ENCODE results near the gene DNAJC17. TPM values are rescaled to one million over a fixed set of nuclear protein-coding genes. Genes with fewer than 3 reads are reported as not detected.

DNAJC17 gene
- total RNA-seq, 1 experiment from 2014 or later = 39.3 TPM

- CTCF ChIA-PET = no interaction called here
- no TSS peak for BruUV-seq (replicated peaks)
- no peak for ATAC-seq
- POLR2A ChIA-PET = interaction anchor here (0.6 kb wide), 2 partner anchors 10 to 452 kb away, joined by 3 read pairs; no protein-coding TSS in a partner anchor
- TF ChIP-seq REST (IDR thresholded peaks at IDR 0.05; ENCODE audit: insufficient read depth in 1 of 2, low read depth in 2 of 2, low read length in 1 of 2) = no peak
- in situ Hi-C loops (cut with HindIII; ENCODE audit: low pct_unique_long_range_greater_than_20kb, low sequenced_read_pairs) (no loop called here), intact Hi-C loops (cut with micrococcal nuclease; ENCODE audit: unreplicated experiment) (no loop called here)
- Histone ChIP-seq H3K27ac (ENCODE audit: low read length) (no peak overlapping the region), H3K36me3 (ENCODE audit: control insufficient read depth, insufficient read depth, low read length) (peaks cover 9% of the 10 kb centered on the region; the same call in 1 of the 2 replicates), H3K9me3 (ENCODE audit: control insufficient read depth, insufficient read depth, low read depth, low read length) (no peaks in the 10 kb centered on the region), H3K4me1 (ENCODE audit: control insufficient read depth, insufficient read depth, low read length) (no peaks in the 10 kb centered on the region), H3K4me3 (ENCODE audit: low read depth in 2 of 2, low read length in 2 of 2) (no peak overlapping the region), H3K27me3 (ENCODE audit: control insufficient read depth, insufficient read depth, low read length) (no peaks in the 10 kb centered on the region)
- DNase-seq (ENCODE audit: low read depth, low spot score) = no peak
Observed at GRCh38 chr15:40736575-40736974, 70.7 kb downstream of the DNAJC17 start.

- ChIA-PET POLR2A (no interaction called here), CTCF (no interaction called here)
- intact Hi-C loops (cut with micrococcal nuclease; ENCODE audit: unreplicated experiment) = no loop called here
- H3K27me3 ChIP-seq (ENCODE audit: control insufficient read depth, insufficient read depth, low read length) = no peaks in the 10 kb centered on the region
- no peak overlapping the region for H3K4me3 ChIP-seq (ENCODE audit: low read depth in 2 of 2, low read length in 2 of 2)
- DNase-seq (ENCODE audit: low read depth, low spot score) (no peak), ATAC-seq (no peak)
- BruUV-seq (replicated peaks) = no TSS peak
- H3K36me3 ChIP-seq (ENCODE audit: control insufficient read depth, insufficient read depth, low read length) = peaks cover 5% of the 10 kb centered on the region; the same call in 1 of the 2 replicates
- no peaks in the 10 kb centered on the region for H3K4me1 ChIP-seq (ENCODE audit: control insufficient read depth, insufficient read depth, low read length)
- H3K27ac ChIP-seq (ENCODE audit: low read length) = no peak overlapping the region
- TF ChIP-seq REST (IDR thresholded peaks at IDR 0.05; ENCODE audit: insufficient read depth in 1 of 2, low read depth in 2 of 2, low read length in 1 of 2) (no peak), TCF7L2 (IDR thresholded peaks at IDR 0.05; ENCODE audit: low read depth, low read length) (no peak), CTCF (IDR thresholded peaks at IDR 0.05) (no peak), SIN3A (IDR thresholded peaks at IDR 0.05; ENCODE audit: borderline replicate concordance, insufficient read depth, low read depth, low read length) (no peak), POLR2AphosphoS5 (IDR thresholded peaks at IDR 0.05; ENCODE audit: low read depth, low read length) (no peak)
- in situ Hi-C loops (cut with HindIII; ENCODE audit: low pct_unique_long_range_greater_than_20kb, low sequenced_read_pairs) = no loop called here
- no peaks in the 10 kb centered on the region for H3K9me3 ChIP-seq (ENCODE audit: control insufficient read depth, insufficient read depth, low read depth, low read length)
Observed at GRCh38 chr15:40731034-40731433, 76.2 kb downstream of the DNAJC17 start.
